Liver (tissue), 9 donors: ENCODE data around the gene GAS6. TPM values are rescaled to one million over a fixed set of nuclear protein-coding genes. Genes with fewer than 3 reads are reported as not detected.

ENCODE experiments used
- DNase-seq: peaks from one replicate; pipeline ENCODE4 v3.0.0-alpha.2; 2017; ENCODE audit warnings: low spot score
- H3K27ac ChIP-seq, 2 donors: one replicate each; pipeline ENCODE4 v1.7.0; 2013; ENCODE audit warnings: inconsistent platforms in 2 of 2, low read length in 2 of 2, control low read depth in 1 of 2, low read depth in 1 of 2, mild to moderate bottlenecking in 1 of 2
- H3K27me3 ChIP-seq, 4 donors: one replicate each; pipeline versions ENCODE4 v1.6.1 to v1.7.0; 2013; ENCODE audit warnings: low read length in 3 of 4, inconsistent platforms in 1 of 4, mild to moderate bottlenecking in 1 of 4, moderate library complexity in 1 of 4; ENCODE audit not compliant: control insufficient read depth in 4 of 4, insufficient read depth in 4 of 4
- H3K36me3 ChIP-seq, 4 donors: one replicate each; pipeline versions ENCODE4 v1.6.1 to v1.7.0; 2013; ENCODE audit warnings: low read length in 3 of 4, mild to moderate bottlenecking in 3 of 4, low read depth in 1 of 4, moderate library complexity in 1 of 4; ENCODE audit not compliant: control insufficient read depth in 4 of 4, insufficient read depth in 3 of 4
- H3K4me1 ChIP-seq, 4 donors: one replicate each; pipeline versions ENCODE4 v1.6.1 to v1.7.0; 2013; ENCODE audit warnings: low read length in 3 of 4, mild to moderate bottlenecking in 3 of 4, moderate library complexity in 1 of 4; ENCODE audit not compliant: control insufficient read depth in 4 of 4, insufficient read depth in 4 of 4
- H3K4me3 ChIP-seq, 3 donors: one replicate each; pipeline versions ENCODE4 v1.6.1 to v1.7.0; 2013; ENCODE audit warnings: low read length in 3 of 3, control low read depth in 1 of 3, low read depth in 1 of 3, mild to moderate bottlenecking in 1 of 3
- H3K9ac ChIP-seq, 2 donors: one replicate each; pipeline ENCODE4 v1.7.0; 2013; ENCODE audit warnings: low read length in 2 of 2, mild to moderate bottlenecking in 2 of 2, moderate library complexity in 2 of 2, control low read depth in 1 of 2, low read depth in 1 of 2
- H3K9me3 ChIP-seq, 4 donors: one replicate each; pipeline versions ENCODE4 v1.6.1 to v1.7.0; 2013; ENCODE audit warnings: low read length in 3 of 4; ENCODE audit not compliant: control insufficient read depth in 4 of 4
- ATF3 ChIP-seq: IDR thresholded peaks from 2 replicates; pipeline ENCODE4 v1.6.1; 2016; ENCODE audit warnings: antibody characterized with exemption
- CTCF ChIP-seq: fragments of 150-350 bp; IDR thresholded peaks from 2 replicates; pipeline ENCODE4 v1.5.1; 2017; ENCODE audit warnings: improper control_type of control experiment, low read depth, low read length; ENCODE audit not compliant: missing input control
- EGR1 ChIP-seq, 2 donors: IDR thresholded peaks; 2 replicates each; pipeline ENCODE4 v1.6.1; 2016 to 2018; ENCODE audit warnings: antibody characterized with exemption in 2 of 2, low read depth in 2 of 2
- FOXA1 ChIP-seq: IDR thresholded peaks from 2 replicates; pipeline ENCODE4 v1.6.1; 2016; ENCODE audit warnings: antibody characterized with exemption
- FOXA2 ChIP-seq: IDR thresholded peaks from 2 replicates; pipeline ENCODE4 v1.6.1; 2016; ENCODE audit warnings: antibody characterized with exemption
- HNF4A ChIP-seq, 2 donors: conservative IDR thresholded peaks; 2 replicates each; pipeline ENCODE4 v1.6.1; 2016; ENCODE audit warnings: antibody characterized with exemption in 2 of 2, mild to moderate bottlenecking in 2 of 2
- HNF4G ChIP-seq: IDR thresholded peaks from 2 replicates; pipeline ENCODE4 v1.6.1; 2016; ENCODE audit warnings: antibody characterized with exemption
- JUND ChIP-seq, 2 donors: IDR thresholded peaks; 2 replicates each; pipeline ENCODE4 v1.6.1; 2016; ENCODE audit warnings: antibody characterized with exemption in 2 of 2
- MAX ChIP-seq: IDR thresholded peaks from 2 replicates; pipeline ENCODE4 v1.6.1; 2016; ENCODE audit warnings: antibody characterized with exemption
- NR2F2 ChIP-seq: IDR thresholded peaks from 2 replicates; pipeline ENCODE4 v1.6.1; 2016; ENCODE audit warnings: antibody characterized with exemption
- RAD21 ChIP-seq, 2 donors: IDR thresholded peaks; 2 replicates each; pipeline ENCODE4 v1.6.1; 2016; ENCODE audit warnings: antibody characterized with exemption in 2 of 2, mild to moderate bottlenecking in 2 of 2
- RXRA ChIP-seq, 2 donors: IDR thresholded peaks; 2 replicates each; pipeline ENCODE4 v1.6.1; 2017 to 2018; ENCODE audit warnings: antibody characterized with exemption in 2 of 2, mild to moderate bottlenecking in 1 of 2
- SP1 ChIP-seq: IDR thresholded peaks from 2 replicates; pipeline ENCODE4 v1.6.1; 2018; ENCODE audit warnings: antibody characterized with exemption, mild to moderate bottlenecking
- TAF1 ChIP-seq: conservative IDR thresholded peaks from 2 replicates; pipeline ENCODE4 v1.6.1; 2016; ENCODE audit warnings: antibody characterized with exemption, mild to moderate bottlenecking
- YY1 ChIP-seq: IDR thresholded peaks from 2 replicates; pipeline ENCODE4 v1.6.1; 2016; ENCODE audit warnings: antibody characterized with exemption, mild to moderate bottlenecking
- ZBTB33 ChIP-seq: IDR thresholded peaks from 2 replicates; pipeline ENCODE4 v1.6.1; 2016; ENCODE audit warnings: antibody characterized with exemption
- WGBS: extraction: QIAGEN DNeasy Blood & Tissue Kit; methylation state at CpG from one replicate; pipeline ENCODE4 v1.1.7; 2013; 5-methylcytosine and 5-hydroxymethylcytosine counted together
- polyA plus RNA-seq, 2 donors: library from polyadenylated mRNA; stranded (reverse) in 1 of 2; unstranded in 1 of 2; fragments of 200-250 nt in 1 of 2; fragments of >200 nt in 1 of 2; fragmentation: Nextera tagmentation in 1 of 2; extraction: Ambion mirVana in 1 of 2; gene quantifications; one replicate each; pipeline versions ENCODE4 v1.2.1 to v1.2.3, GENCODE V29; 2013 to 2015
- total RNA-seq, 2 donors: library from RNA; depleted of rRNA; stranded (reverse); fragments of >200 nt; gene quantifications; one replicate each; pipeline ENCODE4 v1.2.3, GENCODE V29; 2014
- TF ChIP-seq, protein P1 (sequence below): IDR thresholded peaks from 2 replicates; pipeline ENCODE4 v1.6.1; 2016; ENCODE audit warnings: antibody characterized with exemption, mild to moderate bottlenecking
- donor health status: healthy.
- donor health status: healthy.
- donor health status: healthy.
- donor health status: healthy.
- donor health status: healthy.

GAS6 gene
- total and polyA plus RNA-seq, 4 donors, result 2.5 to 30.2 (median 9.1) TPM

DNA sequence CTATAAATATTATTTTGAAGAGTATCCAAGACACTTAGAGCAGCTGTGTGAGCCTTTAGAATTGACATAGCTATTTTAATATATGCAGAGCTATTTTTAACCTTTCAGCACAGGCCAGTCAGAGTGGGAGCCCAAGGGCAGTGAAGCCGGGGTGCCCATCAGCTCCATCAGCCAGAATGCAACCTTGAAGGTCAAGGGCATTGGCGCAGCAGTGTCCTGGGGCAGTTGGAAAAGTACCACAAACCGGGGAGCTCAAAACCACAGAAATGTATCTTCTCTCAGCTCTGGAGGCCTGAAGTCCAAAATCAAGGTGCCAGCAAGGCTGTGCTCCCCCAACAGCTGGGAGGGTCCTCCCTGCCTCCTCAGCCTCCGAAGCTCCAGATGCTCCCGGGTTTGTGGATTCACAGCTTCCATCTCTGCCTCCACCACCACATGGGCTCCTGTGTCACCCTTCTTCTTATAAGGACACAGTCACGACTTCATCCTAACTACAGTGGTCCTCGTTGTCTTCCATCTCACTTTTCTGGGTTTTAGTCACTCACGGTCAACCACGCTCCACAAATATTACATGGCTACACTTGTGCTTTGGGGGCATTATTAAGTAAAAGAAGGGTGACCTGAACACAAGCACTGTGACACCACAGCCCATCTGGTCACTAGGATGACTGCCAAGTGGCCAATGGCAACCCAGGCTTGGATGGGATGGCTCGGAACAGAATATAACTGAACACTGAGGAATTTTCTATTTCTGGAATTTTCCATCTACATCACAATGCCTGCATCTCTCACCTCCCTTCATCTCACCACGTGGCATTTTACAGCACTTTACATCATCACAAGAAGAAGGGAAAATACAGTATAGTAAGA lies 15.9 kb upstream of the GAS6 start:
- H3K4me3 ChIP-seq, result no peak overlapping the region
- WGBS, result 84% methylated on average over 11 of the region's 11 CpGs
- H3K4me1 ChIP-seq, result no peaks in the 10 kb centered on the region
- H3K27ac ChIP-seq, result no peak overlapping the region
- H3K9me3 ChIP-seq, result no peaks in the 10 kb centered on the region
- TF ChIP-seq YY1 (no peak), HNF4A (conservative IDR thresholded peaks at IDR 0.05) (no peak)
- no peaks in the 10 kb centered on the region for H3K36me3 ChIP-seq
- no peak for DNase-seq
- no peak overlapping the region for H3K9ac ChIP-seq
- no peaks in the 10 kb centered on the region for H3K27me3 ChIP-seq

DNA sequence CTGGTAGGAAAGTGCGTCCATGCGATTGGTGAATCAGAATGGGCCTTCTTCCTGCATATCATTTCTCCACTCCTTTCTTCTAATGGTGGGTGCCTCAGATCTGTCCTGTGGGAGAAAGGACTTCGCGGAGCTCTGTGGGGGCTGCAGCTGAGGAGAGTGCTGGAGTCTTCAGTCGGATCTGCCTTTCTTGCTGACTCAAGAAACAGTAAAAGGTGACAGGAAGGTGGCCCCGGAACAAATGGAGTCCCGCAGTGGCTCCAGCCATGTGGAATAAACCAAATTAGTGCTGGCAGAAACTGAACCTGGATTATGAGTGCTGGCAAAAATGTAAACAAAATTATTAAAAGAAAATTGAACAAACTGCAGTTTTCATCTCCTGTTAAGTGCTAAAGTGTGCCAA lies 15.1 kb upstream of the GAS6 start:
- H3K9ac ChIP-seq, result no peak overlapping the region
- no peak for TF ChIP-seq RAD21 (IDR thresholded peaks at IDR 0.05)
- no peak for TF ChIP-seq SP1
- no peak for TF ChIP-seq YY1
- no peak for TF ChIP-seq HNF4A (conservative IDR thresholded peaks at IDR 0.05)
- no peak for TF ChIP-seq ZBTB33
- TF ChIP-seq CTCF, result no peak
- TF ChIP-seq FOXA1, result no peak
- no peak for TF ChIP-seq JUND (IDR thresholded peaks at IDR 0.05)
- no peak for TF ChIP-seq TAF1
- no peak for TF ChIP-seq NR2F2
- TF ChIP-seq EGR1 (IDR thresholded peaks at IDR 0.05; ENCODE audit: low read depth in 2 of 2), result no peak
- TF ChIP-seq, protein P1, sequence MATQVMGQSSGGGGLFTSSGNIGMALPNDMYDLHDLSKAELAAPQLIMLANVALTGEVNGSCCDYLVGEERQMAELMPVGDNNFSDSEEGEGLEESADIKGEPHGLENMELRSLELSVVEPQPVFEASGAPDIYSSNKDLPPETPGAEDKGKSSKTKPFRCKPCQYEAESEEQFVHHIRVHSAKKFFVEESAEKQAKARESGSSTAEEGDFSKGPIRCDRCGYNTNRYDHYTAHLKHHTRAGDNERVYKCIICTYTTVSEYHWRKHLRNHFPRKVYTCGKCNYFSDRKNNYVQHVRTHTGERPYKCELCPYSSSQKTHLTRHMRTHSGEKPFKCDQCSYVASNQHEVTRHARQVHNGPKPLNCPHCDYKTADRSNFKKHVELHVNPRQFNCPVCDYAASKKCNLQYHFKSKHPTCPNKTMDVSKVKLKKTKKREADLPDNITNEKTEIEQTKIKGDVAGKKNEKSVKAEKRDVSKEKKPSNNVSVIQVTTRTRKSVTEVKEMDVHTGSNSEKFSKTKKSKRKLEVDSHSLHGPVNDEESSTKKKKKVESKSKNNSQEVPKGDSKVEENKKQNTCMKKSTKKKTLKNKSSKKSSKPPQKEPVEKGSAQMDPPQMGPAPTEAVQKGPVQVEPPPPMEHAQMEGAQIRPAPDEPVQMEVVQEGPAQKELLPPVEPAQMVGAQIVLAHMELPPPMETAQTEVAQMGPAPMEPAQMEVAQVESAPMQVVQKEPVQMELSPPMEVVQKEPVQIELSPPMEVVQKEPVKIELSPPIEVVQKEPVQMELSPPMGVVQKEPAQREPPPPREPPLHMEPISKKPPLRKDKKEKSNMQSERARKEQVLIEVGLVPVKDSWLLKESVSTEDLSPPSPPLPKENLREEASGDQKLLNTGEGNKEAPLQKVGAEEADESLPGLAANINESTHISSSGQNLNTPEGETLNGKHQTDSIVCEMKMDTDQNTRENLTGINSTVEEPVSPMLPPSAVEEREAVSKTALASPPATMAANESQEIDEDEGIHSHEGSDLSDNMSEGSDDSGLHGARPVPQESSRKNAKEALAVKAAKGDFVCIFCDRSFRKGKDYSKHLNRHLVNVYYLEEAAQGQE, result no peak
- TF ChIP-seq HNF4G, result no peak
- no peak for TF ChIP-seq FOXA2
- no peak for TF ChIP-seq RXRA (IDR thresholded peaks at IDR 0.05)
- no peak for TF ChIP-seq ATF3
- no peak for TF ChIP-seq MAX

More for the DNA sequence above, 15.1 kb upstream of the GAS6 start:
- Histone ChIP-seq H3K27me3 (no peaks in the 10 kb centered on the region), H3K9me3 (no peaks in the 10 kb centered on the region), H3K27ac (no peak overlapping the region), H3K4me1 (no peaks in the 10 kb centered on the region), H3K36me3 (no peaks in the 10 kb centered on the region), H3K4me3 (no peak overlapping the region)
- WGBS, result 87% methylated on average over 7 of the region's 7 CpGs
- DNase-seq, result no peak
